Tibial nerve (tissue), 4 donors: ENCODE measurements around the gene VIP.

Experiments used
- EP300 ChIP-seq, 2 donors: sonication (generic); formaldehyde crosslinking; IDR thresholded peaks; one replicate each; pipeline ENCODE4 v1.6.1; 2017; ENCODE audit warnings: antibody characterized with exemption in 2 of 2, mild to moderate bottlenecking in 1 of 2
- POLR2A ChIP-seq, 2 donors: fragments of 450-650 bp; IDR thresholded peaks; one replicate each; pipeline ENCODE4 v1.6.1; 2017; ENCODE audit warnings: antibody characterized with exemption in 2 of 2, mild to moderate bottlenecking in 2 of 2, moderate library complexity in 2 of 2
- TF ChIP-seq, protein P1 (sequence below), 5 experiments: fragments of 200-600 bp in 3 of 5; fragments of 450-650 bp in 2 of 5; sonication (generic) in 3 of 5; IDR thresholded peaks; one replicate each; pipeline ENCODE4 v1.5.1; 2016 to 2019; ENCODE audit warnings: antibody characterized with exemption in 5 of 5, mild to moderate bottlenecking in 3 of 5, moderate library complexity in 2 of 5

DNA sequence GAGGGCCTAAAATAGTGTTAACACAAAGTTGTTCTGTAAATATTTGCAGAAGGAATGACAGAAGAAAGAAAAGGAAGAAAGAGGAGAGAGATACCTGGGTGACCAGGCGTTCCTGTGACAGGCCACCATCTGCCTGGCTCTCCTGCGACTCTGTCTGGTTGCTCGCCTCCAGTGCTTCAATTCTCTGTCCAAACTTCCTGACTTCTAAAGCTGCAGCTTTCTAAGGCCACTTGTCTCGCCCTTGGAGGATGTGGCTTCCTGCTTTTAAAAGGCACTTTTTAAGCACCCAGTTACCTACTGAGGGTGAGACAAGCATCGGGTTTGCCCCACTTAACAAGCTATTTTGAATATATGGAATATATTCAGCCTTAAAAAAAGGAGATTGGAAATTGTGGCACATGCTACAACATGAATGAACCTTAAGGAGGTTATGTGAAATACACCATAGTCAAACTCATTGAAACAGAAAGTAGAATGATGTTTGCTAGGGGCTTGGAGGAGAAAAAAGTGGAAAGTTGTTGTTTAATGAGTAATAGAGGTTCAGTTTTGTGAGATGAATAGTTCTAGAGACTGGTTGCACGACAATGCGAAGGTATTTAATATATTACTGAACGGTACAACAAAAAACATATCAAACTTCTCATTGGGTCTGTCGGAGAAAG, 32.8 kb downstream of the VIP start:
- TF ChIP-seq, protein P1, sequence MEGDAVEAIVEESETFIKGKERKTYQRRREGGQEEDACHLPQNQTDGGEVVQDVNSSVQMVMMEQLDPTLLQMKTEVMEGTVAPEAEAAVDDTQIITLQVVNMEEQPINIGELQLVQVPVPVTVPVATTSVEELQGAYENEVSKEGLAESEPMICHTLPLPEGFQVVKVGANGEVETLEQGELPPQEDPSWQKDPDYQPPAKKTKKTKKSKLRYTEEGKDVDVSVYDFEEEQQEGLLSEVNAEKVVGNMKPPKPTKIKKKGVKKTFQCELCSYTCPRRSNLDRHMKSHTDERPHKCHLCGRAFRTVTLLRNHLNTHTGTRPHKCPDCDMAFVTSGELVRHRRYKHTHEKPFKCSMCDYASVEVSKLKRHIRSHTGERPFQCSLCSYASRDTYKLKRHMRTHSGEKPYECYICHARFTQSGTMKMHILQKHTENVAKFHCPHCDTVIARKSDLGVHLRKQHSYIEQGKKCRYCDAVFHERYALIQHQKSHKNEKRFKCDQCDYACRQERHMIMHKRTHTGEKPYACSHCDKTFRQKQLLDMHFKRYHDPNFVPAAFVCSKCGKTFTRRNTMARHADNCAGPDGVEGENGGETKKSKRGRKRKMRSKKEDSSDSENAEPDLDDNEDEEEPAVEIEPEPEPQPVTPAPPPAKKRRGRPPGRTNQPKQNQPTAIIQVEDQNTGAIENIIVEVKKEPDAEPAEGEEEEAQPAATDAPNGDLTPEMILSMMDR (IDR thresholded peaks at IDR 0.05) = no peak
- TF ChIP-seq EP300 (IDR thresholded peaks at IDR 0.05) (no peak), POLR2A (IDR thresholded peaks at IDR 0.05) (no peak)
